GM12875 (cell line): ENCODE data around the gene PHEX.

ENCODE experiments used
- H3K4me3 ChIP-seq: one replicate; pipeline ENCODE4 v1.5.1; 2011; ENCODE audit warnings: low read depth, low read length, control low read depth
- CTCF ChIP-seq: IDR thresholded peaks from 2 replicates; pipeline ENCODE4 v1.5.1; 2011; ENCODE audit warnings: low read depth, mild to moderate bottlenecking, control low read depth, inconsistent platforms, low read length, moderate library complexity, borderline replicate concordance; ENCODE audit not compliant: insufficient read depth

Gene PHEX

GRCh38 chrX:22136711-22137110 lies 104.6 kb downstream of the PHEX start:
- TF ChIP-seq CTCF = no peak
- H3K4me3 ChIP-seq = no peak overlapping the region

- no peak for TF ChIP-seq CTCF
- no peak overlapping the region for H3K4me3 ChIP-seq
Measured at GRCh38 chrX:22139822-22140221, 107.7 kb downstream of the PHEX start.

GRCh38 chrX:22141047-22141730 lies 109.1 kb downstream of the PHEX start:
- TF ChIP-seq CTCF = no peak
- no peak overlapping the region for H3K4me3 ChIP-seq

- H3K4me3 ChIP-seq = no peak overlapping the region
- no peak for TF ChIP-seq CTCF
Measured at GRCh38 chrX:22147214-22147613, 115.1 kb downstream of the PHEX start.

- no peak for TF ChIP-seq CTCF
- no peak overlapping the region for H3K4me3 ChIP-seq
Measured at GRCh38 chrX:22147942-22148341, 115.8 kb downstream of the PHEX start.

- H3K4me3 ChIP-seq = no peak overlapping the region
- no peak for TF ChIP-seq CTCF
Measured at GRCh38 chrX:22148565-22148964, 116.4 kb downstream of the PHEX start.

GRCh38 chrX:22150371-22150770 lies 118.2 kb downstream of the PHEX start:
- no peak for TF ChIP-seq CTCF
- no peak overlapping the region for H3K4me3 ChIP-seq
